ENCODE results near the gene CLK1. TPM values are rescaled to one million over a fixed set of nuclear protein-coding genes. Genes with fewer than 3 reads are reported as not detected.
A peak's percentile ranks its signal among the peaks of the same experiment; 100 is the strongest.

CLK1 gene
- 10 to 100 TPM; 41.7 to 62.5 TPM for total RNA-seq

- no peak for TF ChIP-seq CTCF (IDR thresholded peaks at IDR 0.05)
Measured at GRCh38 chr2:200864176-200865034, at the start of gene CLK1. CLK1 (minus strand) TSS chr2:200864658; CDS start chr2:200861862, 2,796 bp downstream.

GRCh38 chr2:200913654-200914053, 49.2 kb upstream of the CLK1 start:
- H3K4me1 ChIP-seq: no peaks in the 10 kb centered on the region
- H3K27ac ChIP-seq: no peak overlapping the region
- no peak for DNase-seq (ENCODE audit: low spot score)
- H3K4me3 ChIP-seq: no peak overlapping the region
- H3K27me3 ChIP-seq: no peaks in the 10 kb centered on the region
- no peaks in the 10 kb centered on the region for H3K9me3 ChIP-seq
- TF ChIP-seq CTCF (IDR thresholded peaks at IDR 0.05): no peak
- peaks cover 57% of the 10 kb centered on the region for H3K36me3 ChIP-seq

More at GRCh38 chr2:200864176-200865034, at the start of gene CLK1:
- Histone ChIP-seq H3K27me3 (no peaks in the 10 kb centered on the region), H3K4me3 (peak within 1 kb of the TSS; percentile 96 to 99), H3K27ac (peak within 1 kb of the TSS; percentile 100), H3K36me3 (peaks cover 19% of the 10 kb centered on the region), H3K4me1 (peaks cover 4 to 43% of the 10 kb centered on the region in 2 donors), H3K9me3 (no peaks in the 10 kb centered on the region)
- DNase-seq (ENCODE audit: low spot score): peak; percentile 98

GRCh38 chr2:200909958-200910357, 45.5 kb upstream of the CLK1 start:
- no peak for TF ChIP-seq CTCF (IDR thresholded peaks at IDR 0.05)
- Histone ChIP-seq H3K36me3 (peaks cover 31% of the 10 kb centered on the region), H3K4me1 (no peaks in the 10 kb centered on the region), H3K4me3 (no peak overlapping the region), H3K27me3 (no peaks in the 10 kb centered on the region), H3K27ac (no peak overlapping the region), H3K9me3 (no peaks in the 10 kb centered on the region)
- no peak for DNase-seq (ENCODE audit: low spot score)

GRCh38 chr2:200905618-200906296, 41.3 kb upstream of the CLK1 start:
- Histone ChIP-seq H3K27ac (peak overlapping the region in 1 of 2 donors; percentile 28), H3K9me3 (no peaks in the 10 kb centered on the region), H3K27me3 (no peaks in the 10 kb centered on the region), H3K36me3 (peaks cover 5% of the 10 kb centered on the region), H3K4me1 (peaks cover 0 to 5% of the 10 kb centered on the region in 2 donors), H3K4me3 (no peak overlapping the region)
- TF ChIP-seq CTCF (IDR thresholded peaks at IDR 0.05): peak; percentile 46 to 76
- peak; percentile 68 for DNase-seq (ENCODE audit: low spot score)

GRCh38 chr2:200901459-200902072, 37.1 kb upstream of the CLK1 start:
- H3K27me3 ChIP-seq: no peaks in the 10 kb centered on the region
- TF ChIP-seq CTCF (IDR thresholded peaks at IDR 0.05): peak; percentile 54 to 83
- peaks cover 38% of the 10 kb centered on the region for H3K36me3 ChIP-seq
- H3K4me3 ChIP-seq: no peak overlapping the region
- no peaks in the 10 kb centered on the region for H3K9me3 ChIP-seq
- H3K4me1 ChIP-seq: peaks cover 0 to 5% of the 10 kb centered on the region in 2 donors
- no peak overlapping the region for H3K27ac ChIP-seq
- peak; percentile 68 for DNase-seq (ENCODE audit: low spot score)
